HEK293 (cell line): ENCODE data around the gene ARID3A.

Experiments
- CTCF ChIA-PET: fragments of 350-600 bp; formaldehyde crosslinking; extraction: SDS; loops from one replicate; lab custom pipeline; 2021; ENCODE audit warnings: antibody characterized with exemption; lab: Yijun Ruan, JAX
- POLR2A ChIA-PET: fragments of 300-600 bp; formaldehyde crosslinking; extraction: SDS; loops from one replicate; lab custom pipeline; 2020; ENCODE audit warnings: antibody characterized with exemption, inconsistent platforms; lab: Yijun Ruan, JAX
- H3K27ac ChIP-seq: fragments of 200-500 bp; sonication (Bioruptor generic); 2 replicates; pipeline ENCODE4 v1.5.1; 2014; ENCODE audit warnings: low read depth, low read length, control low read depth, inconsistent platforms; ENCODE audit errors: extremely low read depth
- H3K36me3 ChIP-seq, 2 experiments: fragments of 200-500 bp in 1 of 2; sonication (Bioruptor generic) in 1 of 2; 1 replicate in 1 of 2; 2 replicates in 1 of 2; pipeline ENCODE4 v1.5.1; 2014 to 2017; ENCODE audit warnings: inconsistent platforms in 2 of 2, low read length in 2 of 2; ENCODE audit not compliant: control insufficient read depth in 2 of 2, insufficient read depth in 1 of 2
- H3K4me1 ChIP-seq: fragments of 200-500 bp; sonication (Bioruptor generic); 2 replicates; pipeline ENCODE4 v1.5.1; 2014; ENCODE audit warnings: mild to moderate bottlenecking, low read length, inconsistent platforms; ENCODE audit not compliant: control insufficient read depth, insufficient read depth
- H3K4me3 ChIP-seq: 2 replicates; pipeline ENCODE4 v1.5.1; 2011; ENCODE audit warnings: low read depth, mild to moderate bottlenecking, control low read depth, low read length, moderate library complexity
- H3K9me3 ChIP-seq: fragments of 200-500 bp; sonication (Bioruptor generic); 2 replicates; pipeline ENCODE4 v1.5.1; 2014; ENCODE audit warnings: low read depth, low read length, inconsistent platforms; ENCODE audit not compliant: control insufficient read depth, insufficient read depth
- GLI2 ChIP-seq: fragments of 450-650 bp; formaldehyde crosslinking; IDR thresholded peaks from 2 replicates; pipeline ENCODE4; 2017; ENCODE audit warnings: missing biosample characterization, missing genetic modification characterization, low read depth, borderline replicate concordance
- GLIS2 ChIP-seq: fragments of 450-650 bp; formaldehyde crosslinking; IDR thresholded peaks from 2 replicates; pipeline ENCODE4 v1.5.1; 2016; ENCODE audit warnings: missing biosample characterization, missing genetic modification characterization
- IKZF3 ChIP-seq: fragments of 450-650 bp; IDR thresholded peaks from 2 replicates; pipeline ENCODE4 v1.5.0; 2018; ENCODE audit warnings: missing biosample characterization, mild to moderate bottlenecking, missing genetic modification characterization, moderate library complexity
- KLF8 ChIP-seq: fragments of 450-650 bp; formaldehyde crosslinking; IDR thresholded peaks from 2 replicates; pipeline ENCODE4 v1.5.1; 2016; ENCODE audit warnings: missing biosample characterization, missing genetic modification characterization
- MYNN ChIP-seq: fragments of 450-650 bp; formaldehyde crosslinking; IDR thresholded peaks from 2 replicates; pipeline ENCODE4 v1.5.1; 2016; ENCODE audit warnings: missing biosample characterization, missing genetic modification characterization, borderline replicate concordance
- YY2 ChIP-seq: fragments of 450-650 bp; formaldehyde crosslinking; IDR thresholded peaks from 2 replicates; pipeline ENCODE4 v1.5.1; 2016; ENCODE audit warnings: missing biosample characterization, missing genetic modification characterization
- ZBTB10 ChIP-seq: fragments of 450-650 bp; formaldehyde crosslinking; IDR thresholded peaks from 2 replicates; pipeline ENCODE4 v1.5.1; 2016; ENCODE audit warnings: missing biosample characterization, missing genetic modification characterization
- ZBTB17 ChIP-seq: fragments of 450-650 bp; formaldehyde crosslinking; IDR thresholded peaks from 2 replicates; pipeline ENCODE4 v1.5.1; 2016; ENCODE audit warnings: missing biosample characterization, missing genetic modification characterization
- ZBTB48 ChIP-seq: fragments of 450-650 bp; formaldehyde crosslinking; IDR thresholded peaks from 2 replicates; pipeline ENCODE4 v1.5.1; 2016; ENCODE audit warnings: missing biosample characterization, missing genetic modification characterization
- ZFHX2 ChIP-seq: fragments of 450-650 bp; formaldehyde crosslinking; conservative IDR thresholded peaks from 2 replicates; pipeline ENCODE4 v1.5.1; 2016; ENCODE audit warnings: missing biosample characterization, missing genetic modification characterization
- ZFP41 ChIP-seq: fragments of 450-650 bp; formaldehyde crosslinking; IDR thresholded peaks from 2 replicates; pipeline ENCODE4 v1.5.1; 2016; ENCODE audit warnings: missing biosample characterization, missing genetic modification characterization, borderline replicate concordance
- ZNF266 ChIP-seq: fragments of 450-650 bp; formaldehyde crosslinking; IDR thresholded peaks from 2 replicates; pipeline ENCODE4 v1.5.1; 2016; ENCODE audit warnings: missing biosample characterization, missing genetic modification characterization, low read depth
- ZNF341 ChIP-seq: fragments of 450-650 bp; formaldehyde crosslinking; IDR thresholded peaks from 2 replicates; pipeline ENCODE4; 2016; ENCODE audit warnings: low read depth, missing biosample characterization, missing genetic modification characterization
- ZNF518A ChIP-seq: fragments of 450-650 bp; formaldehyde crosslinking; conservative IDR thresholded peaks from 2 replicates; pipeline ENCODE4 v1.5.1; 2016; ENCODE audit warnings: low read depth, missing biosample characterization, missing genetic modification characterization
- ZNF585B ChIP-seq: fragments of 450-650 bp; formaldehyde crosslinking; IDR thresholded peaks from 2 replicates; pipeline ENCODE4 v1.5.1; 2016; ENCODE audit warnings: missing biosample characterization, missing genetic modification characterization
- ZNF610 ChIP-seq: fragments of 450-650 bp; formaldehyde crosslinking; IDR thresholded peaks from 2 replicates; pipeline ENCODE4 v1.5.1; 2016; ENCODE audit warnings: missing biosample characterization, missing genetic modification characterization, borderline replicate concordance
- ZNF621 ChIP-seq: fragments of 450-650 bp; formaldehyde crosslinking; IDR thresholded peaks from 2 replicates; pipeline ENCODE4 v1.5.1; 2017; ENCODE audit warnings: missing biosample characterization, missing genetic modification characterization
- ZNF654 ChIP-seq: fragments of 450-650 bp; formaldehyde crosslinking; IDR thresholded peaks from 2 replicates; pipeline ENCODE4 v1.5.1; 2016; ENCODE audit warnings: low read depth, missing biosample characterization, missing genetic modification characterization
- ZNF658 ChIP-seq: fragments of 450-650 bp; formaldehyde crosslinking; IDR thresholded peaks from 2 replicates; pipeline ENCODE4; 2016; ENCODE audit warnings: missing biosample characterization, missing genetic modification characterization
- ZNF843 ChIP-seq: fragments of 450-650 bp; formaldehyde crosslinking; IDR thresholded peaks from 2 replicates; pipeline ENCODE4 v1.5.1; 2016; ENCODE audit warnings: missing biosample characterization, missing genetic modification characterization
- ZSCAN16 ChIP-seq: fragments of 450-650 bp; formaldehyde crosslinking; IDR thresholded peaks from 2 replicates; pipeline ENCODE4 v1.5.1; 2016; ENCODE audit warnings: missing biosample characterization, missing genetic modification characterization
- TF ChIP-seq, protein P1 (sequence below): fragments of 450-650 bp; IDR thresholded peaks from 2 replicates; pipeline ENCODE4 v1.5.1; 2018; ENCODE audit warnings: missing biosample characterization, mild to moderate bottlenecking, missing genetic modification characterization

ARID3A gene

GRCh38 chr19:884420-885211, 41.2 kb upstream of the ARID3A start:
- TF ChIP-seq ZFHX2 (tag by site-specific recombination): peak; percentile 14; the same call in 1 of the 2 replicates
- no peak for TF ChIP-seq YY2 (tag by site-specific recombination)
- no peak for TF ChIP-seq IKZF3 (tag by site-specific recombination)
- H3K4me3 ChIP-seq: no peak overlapping the region
- peaks cover 4 to 79% of the 10 kb centered on the region in 2 experiments; a peak in 2 of 3 replicates for H3K36me3 ChIP-seq
- CTCF ChIA-PET: no interaction called here
- POLR2A ChIA-PET: no interaction called here
- H3K9me3 ChIP-seq: no peaks in the 10 kb centered on the region
- no peak overlapping the region for H3K27ac ChIP-seq
- H3K4me1 ChIP-seq: no peaks in the 10 kb centered on the region

DNA sequence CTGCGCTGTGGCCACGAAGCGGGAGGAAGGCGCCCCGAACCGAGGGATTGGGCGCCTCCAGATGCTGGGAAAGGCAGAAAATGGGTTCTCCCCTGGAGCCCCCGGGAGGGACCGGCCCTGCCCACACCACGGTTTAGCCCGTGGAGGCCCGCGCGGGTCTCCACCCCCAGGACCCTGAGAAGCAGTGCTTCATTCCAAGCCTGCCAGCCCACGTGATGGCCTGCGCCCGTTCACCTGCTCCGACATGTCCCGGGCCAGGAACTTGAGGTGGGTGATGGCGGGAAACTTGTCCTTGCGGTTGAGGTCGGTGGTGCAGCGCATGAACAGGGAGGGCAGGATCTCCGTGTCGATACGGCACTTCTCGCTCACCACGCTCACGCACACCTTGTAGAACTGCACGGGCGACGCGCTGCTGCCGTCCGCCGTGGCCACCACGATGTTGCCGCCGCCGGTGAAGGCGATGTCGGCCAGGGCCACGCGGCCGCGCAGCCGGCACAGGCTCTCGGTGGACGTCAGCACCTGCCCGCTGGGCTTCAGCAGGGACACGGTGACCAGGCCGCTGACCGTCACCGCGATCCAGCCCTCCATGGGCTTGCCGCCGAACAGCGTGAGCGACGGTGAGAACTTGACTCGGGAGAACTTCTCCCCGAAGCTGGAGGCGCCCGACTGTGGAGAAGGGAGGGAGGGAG, 40.2 kb upstream of the ARID3A start:
- CTCF ChIA-PET: no interaction called here
- POLR2A ChIA-PET: no interaction called here
- H3K27ac ChIP-seq: no peak overlapping the region
- no peaks in the 10 kb centered on the region for H3K9me3 ChIP-seq
- TF ChIP-seq ZBTB17 (tag by site-specific recombination) (no peak), ZNF654 (no peak), ZSCAN16 (no peak), ZNF843 (tag by site-specific recombination) (no peak), MYNN (tag by site-specific recombination) (no peak), ZNF585B (tag by site-specific recombination) (no peak), ZNF341 (tag by site-specific recombination) (no peak), ZNF266 (no peak), GLIS2 (no peak), ZNF621 (tag by site-specific recombination) (no peak), ZBTB10 (no peak)
- peaks cover 4 to 87% of the 10 kb centered on the region in 2 experiments; a peak in 2 of 3 replicates for H3K36me3 ChIP-seq
- H3K4me1 ChIP-seq: no peaks in the 10 kb centered on the region
- H3K4me3 ChIP-seq: no peak overlapping the region

- H3K27ac ChIP-seq: no peak overlapping the region
- no peaks in the 10 kb centered on the region for H3K4me1 ChIP-seq
- CTCF ChIA-PET: no interaction called here
- no peaks in the 10 kb centered on the region for H3K9me3 ChIP-seq
- POLR2A ChIA-PET: no interaction called here
- no peak overlapping the region for H3K4me3 ChIP-seq
- H3K36me3 ChIP-seq: peaks cover 4 to 78% of the 10 kb centered on the region in 2 experiments; a peak in 2 of 3 replicates
- TF ChIP-seq ZNF341 (tag by site-specific recombination): no peak
- TF ChIP-seq ZNF518A: no peak
- no peak for TF ChIP-seq ZBTB48 (tag by site-specific recombination)
- TF ChIP-seq KLF8: no peak
- TF ChIP-seq, protein P1, sequence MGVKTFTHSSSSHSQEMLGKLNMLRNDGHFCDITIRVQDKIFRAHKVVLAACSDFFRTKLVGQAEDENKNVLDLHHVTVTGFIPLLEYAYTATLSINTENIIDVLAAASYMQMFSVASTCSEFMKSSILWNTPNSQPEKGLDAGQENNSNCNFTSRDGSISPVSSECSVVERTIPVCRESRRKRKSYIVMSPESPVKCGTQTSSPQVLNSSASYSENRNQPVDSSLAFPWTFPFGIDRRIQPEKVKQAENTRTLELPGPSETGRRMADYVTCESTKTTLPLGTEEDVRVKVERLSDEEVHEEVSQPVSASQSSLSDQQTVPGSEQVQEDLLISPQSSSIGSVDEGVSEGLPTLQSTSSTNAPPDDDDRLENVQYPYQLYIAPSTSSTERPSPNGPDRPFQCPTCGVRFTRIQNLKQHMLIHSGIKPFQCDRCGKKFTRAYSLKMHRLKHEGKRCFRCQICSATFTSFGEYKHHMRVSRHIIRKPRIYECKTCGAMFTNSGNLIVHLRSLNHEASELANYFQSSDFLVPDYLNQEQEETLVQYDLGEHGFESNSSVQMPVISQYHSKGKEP: no peak
- no peak for TF ChIP-seq ZNF658 (tag by site-specific recombination)
- no peak for TF ChIP-seq ZFP41
- no peak for TF ChIP-seq GLI2
- no peak for TF ChIP-seq ZNF610 (tag by site-specific recombination)
These were observed 38.8 kb upstream of the ARID3A start for GRCh38 chr19:887072-887471.
